Stimulated activated CD4-positive, alpha-beta T cell treated with anti-CD3 and anti-CD28 coated beads, Interleukin-15, amount 100 ng/mL, for 48 hours (primary cell): ENCODE data around the gene CDR2.
"Not testable (repeated sequence)": the region's sequence is repeated elsewhere in the genome, so short reads cannot be mapped to it uniquely, and the experiment has no call there.

Experiments
- DNase-seq, 2 donors: peaks; one replicate each; pipeline ENCODE4 v3.0.0-alpha.2; 2020; ENCODE audit warnings: low read depth in 2 of 2

Gene CDR2

DNA sequence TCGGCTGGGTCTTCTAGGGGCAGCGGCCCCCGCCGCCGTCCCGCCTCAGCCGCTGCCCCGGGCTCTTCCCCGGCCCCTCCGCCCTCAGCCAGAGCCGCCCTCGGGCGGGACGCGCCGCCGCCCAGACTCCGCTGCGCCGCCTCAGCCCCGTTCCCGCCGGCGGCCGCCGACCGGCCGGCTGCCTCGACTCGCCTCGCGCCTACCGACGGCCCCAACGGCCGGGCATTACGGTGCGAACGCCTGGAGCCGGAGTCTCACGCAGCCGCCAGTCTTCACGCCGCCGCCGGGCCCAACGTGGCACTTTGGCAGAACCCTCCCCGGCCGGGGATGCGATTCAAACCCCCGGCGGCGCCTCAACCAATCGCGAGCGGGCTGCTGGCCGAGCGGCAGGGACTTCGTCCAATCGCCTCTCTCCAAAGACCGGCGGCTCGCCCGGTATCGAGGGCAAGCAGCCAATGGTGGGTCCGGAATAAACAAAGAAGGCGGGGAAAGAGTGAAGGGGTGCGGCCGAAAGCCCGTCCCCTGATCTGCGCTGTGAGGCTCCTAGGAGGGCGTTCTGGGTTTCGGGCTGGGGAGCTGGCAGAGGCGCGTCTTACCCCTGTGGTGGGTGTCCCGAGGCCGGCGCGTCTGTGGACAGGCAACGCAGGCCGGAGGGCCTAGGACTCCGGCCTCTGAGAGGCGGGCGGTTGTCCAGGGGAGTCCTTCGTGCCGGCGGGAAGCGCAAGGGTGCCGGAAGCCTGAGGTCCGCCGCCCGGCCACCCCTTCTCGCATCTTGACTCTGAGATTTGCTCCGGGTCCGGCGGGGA is at the start of gene CDR2:
CDR2 (minus strand) TSS at position 309 of the 806 bp plus-strand sequence. CDS start 310 bp downstream, outside the sequence.
- DNase-seq: peak; percentile 96 to 97

DNA sequence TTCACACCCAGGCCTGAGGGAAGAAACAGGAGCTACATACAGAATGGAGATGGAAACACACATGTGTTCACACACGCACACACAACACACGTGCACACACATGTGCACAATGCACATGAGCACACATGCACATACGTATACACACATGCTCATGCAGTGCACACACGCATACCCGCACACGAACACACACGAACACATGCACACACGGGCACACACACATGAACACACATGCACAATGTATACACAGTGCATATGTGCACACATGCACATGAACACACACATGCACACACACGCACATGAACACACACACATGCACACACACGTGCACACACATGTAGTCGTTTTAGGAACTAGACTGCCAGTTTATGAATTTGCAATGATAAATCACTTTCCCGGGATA is 49.3 kb upstream of the CDR2 start:
- no peak for DNase-seq

DNA sequence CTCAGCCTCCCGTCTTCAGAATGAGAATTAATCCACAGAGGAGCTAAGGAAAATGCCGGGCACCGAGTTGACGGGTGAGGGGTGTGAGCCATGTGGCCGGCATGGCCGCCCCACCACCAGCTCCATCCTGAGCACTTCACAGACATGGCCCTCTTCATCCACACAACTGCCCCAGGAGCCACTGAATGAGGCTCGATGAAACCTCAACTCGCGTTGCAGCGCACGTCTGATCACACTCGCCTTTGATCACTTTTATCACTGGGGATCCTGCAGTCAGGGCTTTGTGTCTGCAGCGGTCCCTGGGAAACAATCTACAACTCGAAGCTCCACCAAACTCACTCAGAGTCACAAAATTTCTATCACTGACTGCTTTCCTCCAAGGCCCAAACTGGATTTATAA is 46.7 kb upstream of the CDR2 start:
- no peak for DNase-seq

DNA sequence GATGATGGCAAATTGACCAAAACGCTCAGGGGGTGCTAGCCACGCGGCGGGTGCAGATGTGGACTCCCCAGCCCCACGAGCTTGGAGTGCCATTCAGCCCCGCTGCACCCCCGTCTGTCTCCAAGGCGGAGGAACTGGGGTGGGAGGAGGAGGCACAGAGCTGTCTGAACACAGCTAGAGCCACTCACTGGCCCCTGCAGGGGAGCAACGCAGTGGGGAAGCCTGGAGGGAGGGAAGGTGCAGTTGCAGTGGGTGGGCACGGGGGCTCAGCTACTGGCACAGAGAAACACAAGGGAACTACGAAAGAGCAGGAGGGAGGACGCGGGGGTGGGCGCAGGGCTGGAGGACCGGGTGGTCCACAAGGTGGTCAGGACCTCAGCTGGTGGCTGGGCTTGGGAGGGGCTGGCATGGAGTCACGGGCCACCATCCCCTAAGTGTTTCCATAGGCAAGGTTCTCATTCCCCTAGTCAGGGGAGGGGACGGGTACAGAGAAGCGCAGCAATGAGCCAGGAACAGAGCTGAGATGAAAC is 46.3 kb upstream of the CDR2 start:
- DNase-seq: no peak

DNA sequence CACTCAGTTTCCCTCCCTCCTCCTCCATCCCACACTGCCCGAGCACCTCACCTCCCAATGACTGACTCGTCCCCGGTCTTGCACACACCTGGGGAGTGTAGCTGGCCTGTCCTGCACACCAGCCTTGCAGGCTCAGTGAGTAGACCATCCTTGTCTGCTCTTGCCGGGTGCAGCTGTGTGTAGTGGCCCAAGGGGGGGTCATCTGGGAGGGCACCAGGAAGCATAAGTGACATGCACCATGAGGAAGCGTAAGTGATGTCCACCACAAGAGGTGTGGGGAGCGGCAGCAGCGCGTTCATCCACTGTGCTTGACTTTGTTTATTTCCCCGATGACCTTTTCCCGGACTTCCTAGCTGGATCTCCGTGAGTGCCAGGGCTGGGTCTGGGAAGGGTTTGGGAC is 45.5 kb upstream of the CDR2 start:
- DNase-seq: no peak

DNA sequence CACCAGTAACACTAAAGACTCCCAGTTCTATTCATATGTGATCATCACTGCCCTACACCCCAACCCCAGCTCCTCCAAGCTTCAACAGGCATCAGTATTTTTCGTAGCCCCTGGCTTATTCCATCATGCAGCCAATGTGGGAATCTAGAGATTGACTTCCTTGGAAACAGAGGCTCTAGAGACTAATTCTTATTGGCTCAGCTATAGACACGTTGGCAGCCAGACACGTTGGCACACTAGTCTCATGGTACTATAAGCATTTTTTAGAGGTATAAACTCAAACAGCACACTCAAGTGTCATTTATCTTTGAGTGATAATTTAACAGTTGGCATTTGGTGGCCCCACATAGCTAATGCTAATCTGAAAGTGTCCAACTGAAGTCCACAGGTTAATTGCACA is 44.4 kb upstream of the CDR2 start:
- DNase-seq: no peak

DNA sequence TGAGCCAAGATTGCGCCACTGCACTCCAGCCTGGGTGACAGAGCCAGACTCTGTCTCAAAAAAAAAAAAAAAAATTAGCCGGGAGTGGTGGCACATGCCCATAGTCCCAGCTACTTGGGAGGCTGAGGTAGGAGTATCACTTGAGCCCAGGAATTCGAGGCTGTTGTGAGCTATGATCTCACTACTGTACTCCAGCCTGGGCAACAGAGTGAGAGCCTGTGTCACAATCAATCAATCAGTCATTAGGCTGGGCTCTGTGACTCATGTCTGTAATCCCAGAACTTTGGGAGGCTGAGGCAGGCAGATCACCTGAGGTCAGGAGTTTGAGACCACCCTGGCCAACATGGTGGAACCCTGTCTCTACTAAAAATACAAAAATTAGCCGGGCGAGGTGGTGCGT is 43.4 kb upstream of the CDR2 start:
- DNase-seq: not testable (repeated sequence)

DNA sequence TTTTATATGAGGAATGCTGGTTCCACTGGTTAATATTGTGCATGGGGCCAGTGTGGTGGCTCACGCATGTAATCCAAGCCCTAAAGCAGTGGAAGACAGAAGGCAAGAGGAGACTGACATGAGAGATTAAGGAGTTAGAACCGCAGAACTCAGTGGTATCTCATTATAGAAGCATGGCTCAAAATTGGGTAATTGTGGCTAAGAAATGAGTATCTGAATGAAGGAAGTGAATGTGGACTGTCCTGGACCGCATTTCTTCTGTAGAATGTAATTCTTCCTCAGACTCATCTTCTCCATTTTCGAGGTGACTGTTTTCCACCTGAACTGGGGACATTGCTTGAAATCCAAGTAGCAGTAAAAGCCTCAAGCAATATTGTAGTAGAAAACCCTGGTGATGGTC is 42.6 kb upstream of the CDR2 start:
- no peak for DNase-seq

DNA sequence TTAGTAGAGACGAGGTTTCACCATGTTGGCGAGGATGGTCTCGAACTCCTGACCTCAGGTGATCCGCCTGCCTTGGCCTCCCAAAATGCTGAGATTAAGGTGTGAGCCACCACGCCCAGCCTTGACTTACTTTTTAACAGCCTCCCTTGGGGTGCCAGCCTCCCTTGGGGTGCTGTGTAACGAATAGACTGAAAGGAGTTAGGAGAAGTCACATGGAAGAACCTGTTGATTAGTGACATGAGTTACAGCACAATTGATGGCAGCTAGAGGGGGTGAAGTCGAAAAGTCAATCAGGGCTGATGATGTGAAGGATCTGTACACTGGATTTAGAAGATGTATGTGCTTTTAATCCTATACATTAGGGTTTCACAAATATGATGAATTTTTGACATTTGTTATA is 39.4 kb upstream of the CDR2 start:
- DNase-seq: no peak

DNA sequence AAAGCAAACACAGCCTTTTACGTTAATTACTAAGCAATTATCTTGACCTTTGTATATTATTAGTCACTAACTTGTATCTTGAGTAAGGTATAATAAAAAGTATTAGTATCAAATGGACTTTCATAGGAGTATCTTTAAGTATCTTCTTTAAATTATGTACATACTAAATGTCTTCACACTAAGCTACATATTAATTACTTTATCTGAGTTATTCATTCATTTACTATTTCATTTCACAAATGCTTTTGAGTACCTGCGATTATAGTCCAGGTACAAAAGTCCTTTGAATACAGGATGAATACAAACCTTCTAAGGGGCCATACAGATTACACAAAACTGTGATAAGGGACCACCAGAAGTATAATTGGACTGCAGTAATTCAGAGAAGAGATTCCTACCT is 33.1 kb upstream of the CDR2 start:
- DNase-seq: no peak

DNA sequence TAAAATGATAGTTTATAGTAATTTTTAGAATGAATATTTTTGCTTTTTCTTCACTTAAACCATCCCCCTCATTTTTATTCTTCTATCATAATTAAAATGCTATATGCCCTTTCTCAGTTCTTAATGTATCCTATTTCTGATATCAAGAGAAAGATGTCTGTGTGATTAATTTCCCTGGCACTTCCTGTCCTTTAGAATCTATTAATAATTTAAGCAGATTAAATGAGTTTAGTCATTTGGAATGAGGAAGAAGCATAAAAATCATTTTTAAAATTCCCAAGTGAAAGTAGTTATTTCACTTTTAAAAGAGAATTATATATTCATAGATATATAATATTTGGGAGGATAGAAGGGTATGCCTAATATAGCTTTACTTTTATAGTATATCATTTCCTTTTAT is 27.8 kb upstream of the CDR2 start:
- DNase-seq: no peak

DNA sequence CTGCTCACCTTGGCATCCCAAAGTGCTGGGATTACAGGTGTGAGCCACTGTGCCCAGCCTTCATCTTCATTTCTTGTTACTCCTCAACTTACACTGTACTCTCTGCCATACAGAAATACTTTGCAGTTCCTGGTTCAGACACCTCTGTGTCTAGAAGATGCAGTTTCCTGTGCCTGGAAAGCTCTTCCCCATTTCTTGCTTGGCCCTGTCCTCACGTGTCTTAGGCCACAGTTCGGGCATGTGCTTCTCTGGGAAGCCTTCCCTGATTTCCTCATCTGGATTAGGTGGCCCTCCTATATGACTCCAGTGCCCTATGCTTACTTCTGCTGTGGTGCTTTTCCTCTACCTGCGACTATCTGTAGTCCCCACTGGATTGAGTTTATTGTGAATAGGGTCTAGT is 26.5 kb upstream of the CDR2 start:
- no peak for DNase-seq

DNA sequence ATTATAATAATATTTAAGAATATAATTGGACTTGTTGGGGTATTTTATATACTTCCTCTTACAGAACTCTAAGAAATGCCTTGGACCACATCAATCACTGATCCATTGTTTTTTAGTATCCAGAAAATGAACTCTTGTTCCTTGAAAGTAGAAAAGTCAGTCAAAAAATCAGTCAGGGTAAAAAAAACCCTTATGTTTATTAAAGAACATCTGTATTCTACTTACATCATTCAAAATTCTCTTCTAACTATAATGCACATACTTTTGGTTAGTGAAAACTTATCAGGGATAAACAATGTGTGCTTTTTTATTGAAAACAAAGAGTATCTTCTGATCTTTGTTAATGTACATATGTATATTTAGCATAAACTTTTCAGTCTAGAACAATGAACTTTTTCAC is 23.5 kb upstream of the CDR2 start:
- DNase-seq: no peak

DNA sequence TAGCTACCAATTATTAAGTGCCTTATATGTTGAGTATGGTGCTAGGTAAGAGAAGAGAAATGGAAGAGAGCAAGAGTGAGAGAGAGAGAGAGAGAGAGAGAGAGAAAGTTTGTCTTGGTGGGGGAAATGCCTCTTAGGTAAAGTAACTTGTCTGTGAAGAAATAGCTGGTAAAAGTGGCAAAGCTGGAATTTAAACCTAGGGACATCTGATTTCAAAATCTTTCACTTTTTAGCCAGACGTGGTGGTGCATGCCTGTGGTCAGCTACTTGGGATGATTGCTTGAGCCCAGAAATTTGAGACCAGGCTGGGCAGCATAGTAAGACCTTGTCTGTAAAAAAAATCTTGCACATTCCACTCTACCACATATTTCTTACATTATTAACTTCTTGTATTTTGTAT is 23.0 kb upstream of the CDR2 start:
- no peak for DNase-seq

DNA sequence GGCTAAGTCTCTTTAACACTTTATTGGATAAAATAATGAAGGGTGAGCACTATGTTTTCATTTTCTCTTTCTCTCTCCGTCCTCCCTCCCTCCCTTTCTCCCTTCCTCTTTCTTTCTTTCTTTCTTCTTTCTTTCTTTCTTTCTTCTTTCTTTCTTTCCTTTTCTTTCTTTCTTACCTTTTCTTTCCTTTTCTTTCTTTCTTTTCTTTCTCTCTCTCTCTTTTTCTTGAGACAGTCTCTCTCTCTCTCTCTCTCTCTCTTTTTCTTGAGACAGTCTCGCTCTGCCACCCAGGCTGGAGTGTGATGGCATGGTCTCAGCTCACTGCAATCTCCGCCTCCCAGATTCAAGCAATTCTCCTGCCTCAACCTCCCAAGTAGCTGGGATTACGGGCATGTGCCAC is 21.5 kb upstream of the CDR2 start:
- DNase-seq: no peak

DNA sequence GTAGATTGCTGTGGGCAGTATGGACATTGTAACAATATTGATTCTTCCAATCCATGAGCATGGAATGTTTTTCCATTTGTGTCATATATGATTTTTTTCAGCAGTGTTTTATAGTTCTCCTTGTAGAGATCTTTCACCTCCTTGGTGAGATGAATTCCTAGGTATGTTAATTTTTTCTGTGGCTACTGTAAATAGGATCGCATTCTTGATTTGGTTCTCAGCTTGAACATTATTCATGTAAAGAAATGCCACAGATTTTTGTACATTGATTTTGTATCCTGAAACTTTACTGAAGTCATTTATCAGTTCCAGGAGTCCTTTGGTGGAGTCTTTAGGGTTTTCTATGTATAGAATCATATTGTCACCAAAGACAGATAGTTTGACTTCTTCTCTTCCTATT is 19.7 kb upstream of the CDR2 start:
- no peak for DNase-seq

DNA sequence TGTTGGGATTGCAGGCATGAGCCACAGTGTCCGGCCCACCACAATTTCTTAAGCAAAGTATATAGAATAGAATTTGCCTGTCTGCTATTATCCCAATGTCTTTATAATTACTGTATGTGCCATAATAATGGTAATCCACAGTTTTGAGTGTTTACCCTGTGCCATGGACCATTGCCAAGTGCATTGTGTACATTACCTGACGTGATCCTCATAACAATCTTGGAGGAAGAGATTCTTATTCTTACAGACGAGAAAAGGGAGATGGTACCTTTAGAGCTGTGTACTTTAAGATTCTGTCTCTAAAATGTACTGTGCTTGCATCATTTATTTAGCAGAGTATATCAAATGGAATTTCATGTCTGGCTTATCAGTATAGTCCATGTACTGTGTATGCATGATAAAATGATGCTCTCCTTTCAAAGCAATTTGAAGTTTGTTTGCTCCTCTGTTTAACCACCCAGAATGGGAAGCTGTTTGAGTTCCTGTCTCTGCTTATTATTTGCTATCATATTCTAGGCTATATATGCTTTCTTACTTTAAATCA is 13.8 kb upstream of the CDR2 start:
- DNase-seq: no peak

DNA sequence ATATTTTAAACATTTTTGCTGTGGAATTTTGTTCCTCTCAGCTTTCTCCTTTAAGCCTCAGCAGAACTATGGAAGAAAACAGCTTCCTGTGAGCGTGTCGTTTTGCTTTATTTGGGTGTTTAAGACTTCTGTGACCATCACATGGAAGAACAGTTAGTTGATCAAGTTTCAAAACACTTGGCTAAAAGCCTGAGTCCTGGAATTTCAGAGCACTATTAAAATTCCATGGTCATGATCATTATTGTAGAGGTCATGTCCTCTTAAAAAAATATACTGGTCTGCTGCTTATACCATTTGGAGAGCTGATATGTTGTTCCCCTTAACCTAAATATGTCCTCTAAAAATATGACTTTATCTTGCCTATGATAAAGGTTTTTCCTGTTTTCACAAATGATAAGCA is 12.6 kb upstream of the CDR2 start:
- no peak for DNase-seq

DNA sequence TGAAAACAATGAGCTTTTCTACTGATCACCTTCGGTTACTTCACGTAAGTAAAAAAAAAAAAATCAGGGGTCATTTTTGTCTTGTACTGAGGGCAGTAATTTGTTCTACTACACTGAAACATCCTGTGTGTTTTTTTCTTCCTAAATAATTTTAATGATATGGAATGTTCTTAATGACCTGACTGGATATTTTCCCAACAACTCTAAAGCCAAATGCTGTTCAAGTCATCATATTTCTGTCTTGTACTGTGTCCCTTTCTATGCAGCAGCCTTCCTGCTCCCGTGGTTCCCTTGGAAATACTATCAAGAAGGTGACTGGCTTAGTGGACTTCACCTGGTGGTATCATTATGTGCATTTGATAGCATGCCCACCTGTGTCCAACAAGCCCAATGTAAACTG is 10.8 kb upstream of the CDR2 start:
- no peak for DNase-seq

DNA sequence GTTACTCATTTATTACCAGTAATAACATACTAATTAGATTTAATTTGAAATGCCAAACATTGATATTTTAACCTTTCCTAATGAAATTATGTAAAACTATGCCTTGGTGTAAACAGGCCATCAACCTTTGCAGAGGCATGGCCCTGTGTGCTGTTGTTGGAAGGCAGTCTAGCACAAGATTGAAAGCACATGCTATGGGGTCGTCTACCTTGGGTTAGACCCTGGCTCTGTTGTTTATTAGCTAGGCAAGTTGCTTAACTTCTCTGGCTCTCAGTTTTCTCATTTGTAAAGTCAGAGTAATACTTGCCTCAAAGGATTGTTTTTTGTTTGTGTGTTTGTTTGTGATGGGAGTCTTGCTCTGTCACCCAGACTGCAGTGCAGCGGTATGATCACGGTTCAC is 9.4 kb upstream of the CDR2 start:
- no peak for DNase-seq

DNA sequence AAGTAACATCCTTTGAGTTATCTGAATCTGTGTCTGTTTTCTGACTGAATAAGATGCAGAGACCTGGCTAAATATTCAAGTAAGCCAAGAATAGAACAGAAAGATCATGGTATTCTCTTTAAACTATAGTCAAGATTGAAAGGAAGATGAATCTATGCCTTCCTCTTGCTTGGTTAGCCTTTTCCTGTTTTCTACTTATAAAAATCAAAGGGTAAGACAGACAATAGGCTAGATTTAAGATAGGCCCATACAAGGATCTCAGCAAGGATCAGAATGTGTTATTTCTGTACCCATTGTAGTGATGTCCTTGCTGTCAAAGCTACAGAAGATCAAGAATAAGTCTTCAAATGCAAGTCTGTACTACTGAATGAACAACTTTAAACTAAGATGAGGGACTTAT is 7.0 kb upstream of the CDR2 start:
- DNase-seq: no peak

DNA sequence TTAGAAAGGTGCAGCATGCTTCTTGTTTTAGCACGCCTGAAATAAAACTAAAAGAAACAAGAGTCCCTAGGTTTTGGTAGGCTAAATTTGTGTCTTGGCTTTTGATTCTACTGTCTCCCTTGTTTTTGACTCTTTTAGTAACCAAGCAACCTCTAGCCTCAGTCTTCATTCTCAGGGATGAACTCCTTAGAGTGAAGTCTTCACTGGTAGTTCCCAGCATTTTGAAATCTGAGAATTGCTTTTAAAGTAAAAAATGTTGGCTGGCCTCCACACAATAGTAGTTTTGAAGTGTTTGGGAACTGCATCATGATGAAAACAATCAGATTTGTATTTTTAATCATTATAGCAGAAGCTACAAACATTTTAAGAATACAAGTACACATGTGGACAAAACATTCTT is 6.1 kb upstream of the CDR2 start:
- DNase-seq: no peak

DNA sequence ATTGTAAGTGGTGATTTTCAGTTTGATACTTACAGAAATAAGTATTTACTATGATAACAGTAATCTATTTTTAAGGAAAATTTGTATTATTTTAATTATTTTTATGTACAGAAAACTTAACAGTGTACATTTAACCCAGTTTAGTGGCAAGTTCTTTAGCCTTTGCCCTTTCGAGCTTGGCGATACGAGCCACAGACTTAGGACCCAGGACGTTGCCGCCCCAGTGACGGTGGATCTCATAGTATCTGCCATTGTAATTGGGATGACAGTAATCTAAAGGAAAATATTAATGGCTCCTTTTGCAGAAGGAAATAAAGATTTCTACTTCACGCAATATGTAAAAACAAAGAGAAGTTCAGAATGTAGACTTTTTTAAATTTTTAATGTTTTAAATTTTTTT is 5.2 kb upstream of the CDR2 start:
- DNase-seq: no peak
